GM19438 (cell line): Measurements from ENCODE around the gene SYNGAP1.

Experiments
- ATAC-seq: cut with Tn5 transposase; IDR thresholded peaks from one replicate; pipeline ENCODE4 v1.9.1; 2021; ENCODE audit warnings: low read depth; ENCODE audit not compliant: unreplicated experiment

The SYNGAP1 gene

GRCh38 chr6:33420491-33421343, 852 bp downstream of the SYNGAP1 start:
- ATAC-seq, result no peak

DNA sequence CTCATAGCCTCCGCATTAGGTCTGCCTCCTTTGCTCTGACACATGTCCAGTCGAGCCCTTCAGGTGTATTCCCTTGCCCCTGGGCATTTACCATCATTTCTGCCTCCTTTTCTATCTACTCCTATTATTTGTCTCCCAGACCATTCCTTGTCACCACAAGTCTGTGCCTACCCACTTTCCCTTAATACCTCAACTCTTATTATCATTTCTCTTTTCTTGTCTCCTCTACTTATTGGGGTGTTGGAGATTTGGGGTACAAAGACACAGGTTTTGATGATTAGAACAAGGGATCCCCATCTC, 1.4 kb downstream of the SYNGAP1 start:
- no peak for ATAC-seq

GRCh38 chr6:33423777-33424176, 3.9 kb downstream of the SYNGAP1 start:
- ATAC-seq, result no peak

DNA sequence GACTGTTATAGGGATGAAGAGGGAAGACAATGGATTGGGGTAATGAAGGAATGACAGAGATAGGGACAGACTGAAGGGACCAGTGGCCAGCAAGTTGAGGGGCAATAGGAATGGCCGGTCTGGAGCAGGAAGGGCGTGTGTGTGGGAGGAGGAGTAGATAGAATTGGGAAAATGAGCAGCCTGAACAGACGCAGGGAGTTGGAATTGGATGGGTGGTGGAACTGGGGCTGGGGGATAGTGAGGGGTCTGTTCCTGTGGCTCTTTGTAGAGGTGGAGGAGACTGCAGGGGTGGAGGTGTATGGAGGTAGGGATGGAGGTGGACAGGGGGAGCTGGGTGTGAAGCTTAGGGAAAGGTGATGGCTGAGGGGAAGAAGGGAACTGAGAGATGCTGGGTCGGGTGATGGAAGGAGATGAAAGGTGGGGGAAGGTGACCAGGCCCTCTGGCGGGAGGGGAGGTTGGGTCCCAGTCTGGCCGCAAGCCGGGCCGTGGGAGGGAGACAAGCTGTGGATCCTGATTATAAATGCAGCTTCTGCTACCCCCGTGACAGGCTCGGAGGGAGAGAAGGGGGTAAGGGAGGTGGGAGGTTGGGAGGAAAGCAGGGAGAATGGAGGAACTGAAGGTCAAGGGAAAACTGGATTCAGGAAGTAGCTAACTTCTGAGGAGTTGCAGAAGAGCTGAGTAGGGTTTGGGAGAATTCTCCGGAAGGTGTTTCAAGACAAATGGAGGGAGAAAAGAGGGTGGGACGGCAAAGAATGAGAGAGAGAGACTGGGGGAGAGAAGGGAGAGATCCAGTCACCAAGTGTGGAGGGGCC, 5.2 kb downstream of the SYNGAP1 start:
- ATAC-seq, result no peak

GRCh38 chr6:33425668-33426577, 6.1 kb downstream of the SYNGAP1 start:
- no peak for ATAC-seq

DNA sequence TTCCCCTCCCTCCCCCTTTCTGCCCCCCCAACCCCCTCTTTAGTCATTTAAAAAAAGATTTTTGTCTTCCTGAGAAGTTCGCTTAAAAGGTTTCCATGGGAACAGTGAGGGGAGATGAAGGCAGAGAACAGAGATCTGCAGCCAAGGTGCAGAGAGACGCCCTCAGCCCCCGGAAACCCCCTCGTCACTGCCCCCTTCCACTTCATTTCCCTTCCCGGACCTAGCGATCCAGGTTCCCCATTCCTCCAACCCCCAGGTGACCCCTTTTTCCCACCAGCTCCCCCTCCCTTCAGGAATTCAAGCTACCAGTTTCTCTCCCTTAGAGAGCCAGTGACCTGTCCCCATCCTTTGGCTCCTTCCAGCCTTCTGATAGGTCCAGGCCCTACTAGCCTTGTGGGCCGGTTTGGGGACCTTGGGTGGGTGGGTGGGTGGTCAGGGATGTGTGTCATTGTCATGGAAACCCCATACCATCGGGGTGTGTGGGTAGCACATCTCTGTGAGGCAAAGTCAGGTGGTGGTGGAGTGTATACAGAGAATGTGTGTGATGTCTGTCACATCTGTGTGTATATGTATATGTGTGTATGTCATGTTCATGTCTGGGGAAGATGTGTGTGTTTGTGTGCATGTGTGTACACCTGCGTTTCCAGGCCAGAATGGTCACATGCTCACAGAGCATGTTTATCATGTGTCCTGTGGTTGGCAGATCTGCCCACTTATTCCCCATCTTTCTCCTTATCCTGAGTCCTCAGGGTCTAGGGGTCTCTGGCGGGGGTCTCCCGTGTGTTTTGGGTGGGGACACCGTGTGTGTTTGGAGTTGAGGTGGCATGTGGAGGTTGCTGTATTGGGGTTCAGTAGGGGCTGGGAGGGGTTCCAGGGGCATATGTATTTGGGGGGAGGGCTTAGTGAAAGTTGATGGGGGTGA, 7.0 kb downstream of the SYNGAP1 start:
- ATAC-seq, result no peak

DNA sequence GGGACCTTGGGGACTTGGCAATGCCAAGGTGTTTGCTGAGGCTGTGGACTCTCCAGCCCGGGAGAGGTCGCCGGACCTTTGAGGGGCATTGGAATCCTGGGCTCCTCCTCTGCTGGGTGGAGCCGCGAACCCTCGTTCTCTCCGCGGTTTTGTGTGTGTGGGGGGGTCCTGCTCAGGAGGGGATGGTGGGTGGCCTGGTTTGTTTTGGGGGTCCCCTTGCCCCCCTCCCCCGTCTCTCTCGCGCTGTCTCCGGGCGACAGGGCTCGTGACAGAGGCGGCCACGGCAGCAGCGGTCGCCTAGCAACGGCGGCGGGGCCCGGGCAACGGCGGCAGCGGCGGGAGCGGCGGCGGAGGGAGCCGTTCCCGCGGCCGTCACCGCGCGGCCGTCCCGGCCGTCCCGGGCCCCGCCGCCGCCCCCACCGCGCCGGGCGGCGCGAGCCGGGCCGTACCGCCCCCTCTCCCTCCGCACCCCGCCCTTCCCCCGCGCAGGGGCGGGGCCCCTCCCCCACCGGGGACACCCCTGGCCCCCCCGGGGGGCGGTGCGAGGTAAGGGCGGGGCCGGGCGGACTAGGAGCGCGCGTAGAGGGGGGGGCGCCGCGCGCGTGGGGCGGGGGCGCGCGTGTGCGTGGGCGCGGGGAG, 7.8 kb downstream of the SYNGAP1 start:
- no peak for ATAC-seq

DNA sequence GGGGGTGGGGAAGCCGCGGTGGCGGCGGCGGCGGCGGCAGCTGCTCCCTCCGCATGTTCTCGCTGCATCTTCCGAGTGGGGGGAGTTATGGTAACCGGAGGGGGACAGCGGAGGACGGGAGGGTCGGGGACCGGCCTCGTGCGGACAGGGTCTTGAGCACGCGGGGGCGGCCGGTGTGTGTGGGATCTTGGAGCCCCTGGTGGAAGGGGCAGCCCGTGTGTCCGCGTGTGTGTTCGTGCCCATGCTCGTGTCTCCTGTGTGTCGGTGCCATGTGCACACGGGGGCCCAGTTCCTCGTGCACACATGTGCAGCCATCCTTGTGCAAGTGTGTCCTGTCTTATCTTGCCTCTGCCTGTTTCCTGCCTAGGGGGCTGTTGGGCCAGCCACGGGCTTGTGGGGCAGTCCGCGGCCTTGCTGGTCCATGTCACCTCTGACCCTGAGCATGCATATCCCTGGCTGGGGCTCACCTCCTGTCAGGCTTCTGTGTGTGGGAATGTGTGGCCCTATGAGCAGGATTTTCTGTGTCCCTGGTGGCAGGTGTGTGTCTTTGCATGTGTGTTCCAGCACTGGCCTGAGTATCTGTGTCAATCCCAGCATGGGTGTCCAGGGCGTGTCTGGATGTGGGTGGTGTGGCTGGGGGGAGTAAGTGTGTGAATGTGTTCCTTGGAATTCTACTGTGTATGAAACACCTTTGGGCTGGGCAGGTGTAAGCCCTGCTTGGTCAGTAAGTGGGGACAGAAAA, 8.5 kb downstream of the SYNGAP1 start:
- no peak for ATAC-seq

DNA sequence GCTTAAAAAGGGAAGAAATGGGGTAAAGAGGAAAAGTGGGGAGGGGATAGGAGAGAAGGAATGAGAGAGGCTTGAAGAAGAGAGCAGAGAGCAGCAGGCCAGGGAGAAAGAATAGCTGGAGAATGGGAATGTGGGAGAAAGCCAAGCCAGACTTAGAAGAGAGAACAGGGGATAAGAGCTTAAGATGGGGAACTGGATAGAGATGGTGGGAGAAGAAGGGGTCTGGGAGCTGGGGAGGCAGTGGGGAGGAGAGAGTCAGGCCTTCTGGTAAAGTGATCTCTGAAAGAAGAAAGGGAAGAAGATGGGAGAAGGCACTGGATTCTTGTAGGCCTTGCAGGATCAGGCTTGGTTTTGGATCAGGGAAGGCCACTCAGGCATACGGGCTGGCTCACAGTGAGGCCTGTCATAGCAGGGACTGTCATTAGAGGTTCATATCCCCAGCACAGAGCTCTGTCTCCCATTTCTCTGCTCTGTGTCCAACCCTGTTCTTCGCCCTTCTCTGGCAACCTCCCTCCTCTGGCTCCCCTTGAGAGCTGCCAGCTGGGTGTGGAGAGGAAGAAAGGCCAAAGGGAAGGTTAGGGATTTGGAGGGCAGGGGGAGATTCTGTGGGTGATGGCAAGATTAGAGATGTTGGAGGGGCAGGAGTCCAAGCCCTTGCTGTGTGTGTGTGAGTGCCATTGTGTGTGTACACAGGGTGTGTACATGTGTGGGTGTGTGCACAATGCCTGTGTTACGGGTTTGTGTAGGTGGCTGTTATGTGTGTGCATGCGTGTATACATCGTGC, 9.3 kb downstream of the SYNGAP1 start:
- ATAC-seq, result no peak

DNA sequence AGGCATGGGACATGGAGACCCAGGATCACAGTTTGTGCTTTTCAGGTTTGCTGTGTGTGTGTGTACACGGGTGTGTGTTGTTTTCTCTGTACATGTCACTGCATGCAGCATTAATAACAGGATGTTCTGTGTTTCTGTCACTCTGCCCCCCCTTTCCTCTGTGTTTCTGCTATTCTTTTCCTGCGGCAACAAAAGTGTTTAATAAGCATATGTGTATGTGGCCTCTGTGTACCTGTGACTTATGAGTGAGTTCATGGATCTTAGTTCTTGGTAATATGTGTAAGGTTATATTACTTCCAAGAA, 9.8 kb downstream of the SYNGAP1 start:
- ATAC-seq, result no peak

DNA sequence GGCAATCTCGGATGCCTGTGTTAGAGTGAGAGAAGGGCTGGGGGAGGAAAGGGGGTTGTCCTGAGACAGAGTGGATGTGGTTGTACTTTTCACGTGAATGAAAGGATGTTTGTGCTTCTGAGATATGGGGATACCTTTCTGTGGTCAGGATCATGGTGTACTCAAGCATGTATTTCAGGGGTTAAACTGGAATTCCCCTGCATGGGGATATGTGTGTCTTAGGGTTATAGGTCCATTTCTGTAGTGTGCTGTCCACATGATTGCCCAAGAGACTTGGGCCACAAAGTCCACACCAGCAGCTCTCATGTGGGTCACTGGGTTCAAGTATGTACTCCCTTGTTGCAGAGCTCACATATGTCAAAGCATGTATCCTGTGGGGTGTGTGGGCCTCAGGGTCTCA, 10.5 kb downstream of the SYNGAP1 start:
- no peak for ATAC-seq

- ATAC-seq, result no peak
Measured at GRCh38 chr6:33430991-33431879, 11.4 kb downstream of the SYNGAP1 start.

GRCh38 chr6:33431880-33432541, 12.1 kb downstream of the SYNGAP1 start:
- ATAC-seq, result no peak

DNA sequence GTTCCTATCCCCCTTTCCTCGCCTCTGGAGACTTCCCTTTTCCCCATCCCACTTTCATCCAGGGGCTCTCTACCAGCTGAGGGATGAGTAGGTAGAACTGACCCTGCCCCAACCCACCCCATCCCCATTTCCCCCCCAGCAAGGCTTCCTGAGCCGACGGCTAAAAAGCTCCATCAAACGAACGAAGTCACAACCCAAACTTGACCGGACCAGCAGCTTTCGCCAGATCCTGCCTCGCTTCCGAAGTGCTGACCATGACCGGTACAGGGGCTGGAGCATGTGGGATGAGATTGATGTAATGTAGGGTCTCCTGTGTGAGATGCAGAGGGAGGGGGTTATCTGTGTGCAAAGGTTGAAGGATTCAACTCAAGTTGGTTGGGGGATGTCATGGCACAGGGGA, 12.7 kb downstream of the SYNGAP1 start:
- ATAC-seq, result no peak

GRCh38 chr6:33433001-33433543, 13.2 kb downstream of the SYNGAP1 start:
- ATAC-seq, result no peak

- ATAC-seq, result no peak
Measured at GRCh38 chr6:33433544-33434191, 13.8 kb downstream of the SYNGAP1 start.
